Astrocyte (in vitro differentiated cells and primary cell): ENCODE measurements around the gene REEP6.

ENCODE experiments used
- CTCF ChIP-seq: IDR thresholded peaks from 2 replicates; pipeline ENCODE4 v1.5.1; 2011; ENCODE audit warnings: low read depth, mild to moderate bottlenecking, inconsistent platforms, low read length, moderate library complexity; ENCODE audit not compliant: insufficient read depth
- EZH2 ChIP-seq: IDR thresholded peaks from 2 replicates; pipeline ENCODE4 v1.6.1; 2012; ENCODE audit warnings: mild to moderate bottlenecking, low read length, inconsistent platforms; ENCODE audit not compliant: insufficient read depth

- TF ChIP-seq CTCF (no peak), EZH2 (no peak)
These were observed 7.0 kb upstream of the REEP6 start for GRCh38 chr19:1483979-1484428.
